ENCODE data around the gene ATG9B.

- TF ChIP-seq, protein P1, sequence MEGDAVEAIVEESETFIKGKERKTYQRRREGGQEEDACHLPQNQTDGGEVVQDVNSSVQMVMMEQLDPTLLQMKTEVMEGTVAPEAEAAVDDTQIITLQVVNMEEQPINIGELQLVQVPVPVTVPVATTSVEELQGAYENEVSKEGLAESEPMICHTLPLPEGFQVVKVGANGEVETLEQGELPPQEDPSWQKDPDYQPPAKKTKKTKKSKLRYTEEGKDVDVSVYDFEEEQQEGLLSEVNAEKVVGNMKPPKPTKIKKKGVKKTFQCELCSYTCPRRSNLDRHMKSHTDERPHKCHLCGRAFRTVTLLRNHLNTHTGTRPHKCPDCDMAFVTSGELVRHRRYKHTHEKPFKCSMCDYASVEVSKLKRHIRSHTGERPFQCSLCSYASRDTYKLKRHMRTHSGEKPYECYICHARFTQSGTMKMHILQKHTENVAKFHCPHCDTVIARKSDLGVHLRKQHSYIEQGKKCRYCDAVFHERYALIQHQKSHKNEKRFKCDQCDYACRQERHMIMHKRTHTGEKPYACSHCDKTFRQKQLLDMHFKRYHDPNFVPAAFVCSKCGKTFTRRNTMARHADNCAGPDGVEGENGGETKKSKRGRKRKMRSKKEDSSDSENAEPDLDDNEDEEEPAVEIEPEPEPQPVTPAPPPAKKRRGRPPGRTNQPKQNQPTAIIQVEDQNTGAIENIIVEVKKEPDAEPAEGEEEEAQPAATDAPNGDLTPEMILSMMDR (IDR thresholded peaks at IDR 0.05): no peak
- TF ChIP-seq POLR2A (IDR thresholded peaks at IDR 0.05): no peak
- TF ChIP-seq POLR2AphosphoS5 (IDR thresholded peaks at IDR 0.05): no peak
Measured at GRCh38 chr7:150999497-151000230, 24.6 kb downstream of the ATG9B start.
